Neutrophil (primary cell): ENCODE data around the gene ROR2.
"Not testable (repeated sequence)": the region's sequence is repeated elsewhere in the genome, so short reads cannot be mapped to it uniquely, and the experiment has no call there.

Experiments
- H3K27ac ChIP-seq: fragments of 200-600 bp; sonication (generic); 2 replicates; pipeline ENCODE4 v1.5.1; 2016; ENCODE audit warnings: mild to moderate bottlenecking, moderate library complexity
- H3K27me3 ChIP-seq: fragments of 200-600 bp; sonication (generic); 2 replicates; pipeline ENCODE4 v1.6.0; 2016; ENCODE audit warnings: mild to moderate bottlenecking
- H3K36me3 ChIP-seq: fragments of 200-600 bp; sonication (generic); 2 replicates; pipeline ENCODE4 v1.5.1; 2017
- H3K4me1 ChIP-seq, 2 experiments: fragments of 200-600 bp in 1 of 2; sonication (generic) in 1 of 2; 1 replicate in 1 of 2; 2 replicates in 1 of 2; pipeline versions ENCODE4 v1.5.1 to v1.6.1; 2013 to 2016; ENCODE audit warnings: low read depth in 1 of 2, low read length in 1 of 2, mild to moderate bottlenecking in 1 of 2, moderate library complexity in 1 of 2; ENCODE audit not compliant: control insufficient read depth in 1 of 2, insufficient read depth in 1 of 2
- H3K4me3 ChIP-seq, 2 experiments: fragments of 200-600 bp in 1 of 2; sonication (generic) in 1 of 2; 1 replicate in 1 of 2; 2 replicates in 1 of 2; pipeline ENCODE4 v1.5.1; 2013 to 2016; ENCODE audit warnings: low read depth in 1 of 2, low read length in 1 of 2, mild to moderate bottlenecking in 1 of 2, moderate library complexity in 1 of 2
- H3K9me3 ChIP-seq: fragments of 200-600 bp; sonication (generic); 2 replicates; pipeline ENCODE4 v1.5.1; 2016
- TF ChIP-seq, protein P1 (sequence below): fragments of 200-600 bp; sonication (generic); IDR thresholded peaks from 2 replicates; pipeline ENCODE4 v1.5.1; 2016; ENCODE audit warnings: antibody characterized with exemption

Gene ROR2

GRCh38 chr9:91629718-91630117 is 320.3 kb downstream of the ROR2 start:
- Histone ChIP-seq H3K36me3 (no peaks in the 10 kb centered on the region), H3K4me3 (no peak overlapping the region), H3K27me3 (peaks cover 10% of the 10 kb centered on the region), H3K9me3 (no peaks in the 10 kb centered on the region), H3K27ac (no peak overlapping the region), H3K4me1 (no peaks in the 10 kb centered on the region)
- TF ChIP-seq, protein P1, sequence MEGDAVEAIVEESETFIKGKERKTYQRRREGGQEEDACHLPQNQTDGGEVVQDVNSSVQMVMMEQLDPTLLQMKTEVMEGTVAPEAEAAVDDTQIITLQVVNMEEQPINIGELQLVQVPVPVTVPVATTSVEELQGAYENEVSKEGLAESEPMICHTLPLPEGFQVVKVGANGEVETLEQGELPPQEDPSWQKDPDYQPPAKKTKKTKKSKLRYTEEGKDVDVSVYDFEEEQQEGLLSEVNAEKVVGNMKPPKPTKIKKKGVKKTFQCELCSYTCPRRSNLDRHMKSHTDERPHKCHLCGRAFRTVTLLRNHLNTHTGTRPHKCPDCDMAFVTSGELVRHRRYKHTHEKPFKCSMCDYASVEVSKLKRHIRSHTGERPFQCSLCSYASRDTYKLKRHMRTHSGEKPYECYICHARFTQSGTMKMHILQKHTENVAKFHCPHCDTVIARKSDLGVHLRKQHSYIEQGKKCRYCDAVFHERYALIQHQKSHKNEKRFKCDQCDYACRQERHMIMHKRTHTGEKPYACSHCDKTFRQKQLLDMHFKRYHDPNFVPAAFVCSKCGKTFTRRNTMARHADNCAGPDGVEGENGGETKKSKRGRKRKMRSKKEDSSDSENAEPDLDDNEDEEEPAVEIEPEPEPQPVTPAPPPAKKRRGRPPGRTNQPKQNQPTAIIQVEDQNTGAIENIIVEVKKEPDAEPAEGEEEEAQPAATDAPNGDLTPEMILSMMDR: no peak

- H3K4me3 ChIP-seq: no peak overlapping the region
- H3K36me3 ChIP-seq: no peaks in the 10 kb centered on the region
- H3K27me3 ChIP-seq: peaks cover 18% of the 10 kb centered on the region
- H3K9me3 ChIP-seq: no peaks in the 10 kb centered on the region
- H3K27ac ChIP-seq: no peak overlapping the region
- TF ChIP-seq, protein P1: no peak
- no peaks in the 10 kb centered on the region for H3K4me1 ChIP-seq
Observed at GRCh38 chr9:91628892-91629291, 321.1 kb downstream of the ROR2 start.

DNA sequence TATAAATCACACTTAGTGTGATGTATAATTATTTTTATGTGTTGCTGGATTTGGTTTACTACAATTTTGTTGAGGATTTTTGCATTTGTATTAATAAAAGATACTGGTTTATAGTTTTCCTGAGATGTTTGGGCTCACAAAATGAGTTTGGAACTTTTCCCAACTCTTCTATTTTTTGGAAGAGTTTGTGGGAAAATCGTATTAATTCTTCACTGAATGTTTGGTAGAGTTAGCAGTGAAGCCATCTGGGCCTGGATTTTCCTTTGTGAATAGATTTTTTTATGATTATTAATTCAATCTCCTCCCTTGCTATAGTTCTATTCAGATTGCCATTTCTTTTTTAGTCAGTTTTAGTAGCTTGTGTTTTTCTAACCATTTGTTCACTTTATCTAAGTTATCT is 324.7 kb downstream of the ROR2 start:
- Histone ChIP-seq H3K27ac (no peak overlapping the region), H3K9me3 (no peaks in the 10 kb centered on the region), H3K36me3 (no peaks in the 10 kb centered on the region), H3K27me3 (peaks cover 37% of the 10 kb centered on the region), H3K4me1 (no peaks in the 10 kb centered on the region), H3K4me3 (no peak overlapping the region)
- TF ChIP-seq, protein P1: no peak

DNA sequence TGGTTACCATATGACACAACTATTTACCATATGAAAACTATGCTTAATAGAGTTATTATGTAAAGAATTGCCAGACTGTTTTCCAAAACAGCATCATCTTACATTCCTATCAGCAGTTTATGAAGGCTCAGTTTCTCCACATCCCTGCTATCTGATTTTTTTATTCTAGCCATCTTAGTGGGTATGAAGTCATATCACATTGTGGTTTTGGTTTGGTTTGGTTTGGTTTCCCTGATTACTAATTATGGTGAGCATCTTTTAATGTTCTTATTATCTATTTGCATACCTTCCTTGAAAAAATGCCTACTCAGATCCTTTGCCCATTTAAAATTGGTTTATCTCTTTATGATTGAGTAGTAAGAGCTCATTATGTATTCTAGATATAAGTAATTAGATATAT is 327.0 kb downstream of the ROR2 start:
- TF ChIP-seq, protein P1: no peak
- H3K4me1 ChIP-seq: no peaks in the 10 kb centered on the region
- H3K36me3 ChIP-seq: no peaks in the 10 kb centered on the region
- peaks cover 51% of the 10 kb centered on the region for H3K27me3 ChIP-seq
- no peak overlapping the region for H3K4me3 ChIP-seq
- H3K27ac ChIP-seq: no peak overlapping the region
- H3K9me3 ChIP-seq: no peaks in the 10 kb centered on the region

GRCh38 chr9:91622121-91622520 is 327.9 kb downstream of the ROR2 start:
- not testable (repeated sequence) for H3K36me3 ChIP-seq, H3K4me3 ChIP-seq, H3K27ac ChIP-seq, H3K9me3 ChIP-seq, H3K4me1 ChIP-seq
- peaks cover 51% of the 10 kb centered on the region for H3K27me3 ChIP-seq

DNA sequence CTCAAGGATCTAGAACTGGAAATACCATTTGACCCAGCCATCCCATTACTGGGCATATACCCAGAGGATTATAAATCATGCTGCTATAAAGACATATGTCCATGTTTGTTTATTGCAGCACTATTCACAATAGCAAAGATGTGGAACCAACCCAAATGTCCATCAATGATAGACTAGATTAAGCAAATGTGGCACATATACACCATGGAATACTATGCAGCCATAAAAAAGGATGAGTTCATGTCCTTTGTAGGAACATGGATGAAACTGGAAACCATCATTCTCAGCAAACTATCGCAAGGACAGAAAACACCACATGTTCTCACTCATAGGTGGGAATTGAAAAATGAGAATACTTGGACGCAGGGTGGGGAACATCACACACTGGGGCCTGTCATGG is 336.0 kb downstream of the ROR2 start:
- not testable (repeated sequence) for H3K9me3 ChIP-seq, H3K4me3 ChIP-seq, H3K27ac ChIP-seq, H3K36me3 ChIP-seq, H3K4me1 ChIP-seq
- H3K27me3 ChIP-seq: peaks cover 11% of the 10 kb centered on the region

GRCh38 chr9:91611582-91611981 is 338.4 kb downstream of the ROR2 start:
- TF ChIP-seq, protein P1: no peak
- H3K27ac ChIP-seq: no peak overlapping the region
- no peaks in the 10 kb centered on the region for H3K4me1 ChIP-seq
- no peaks in the 10 kb centered on the region for H3K36me3 ChIP-seq
- H3K27me3 ChIP-seq: peaks cover 15% of the 10 kb centered on the region
- no peak overlapping the region for H3K4me3 ChIP-seq
- no peaks in the 10 kb centered on the region for H3K9me3 ChIP-seq
